T-helper 2 cell (primary cell): ENCODE results near the gene SPRR1A.

ENCODE experiments used
- DNase-seq, 5 experiments: peaks; one replicate each; pipeline versions ENCODE4 v3.0.0 to v3.0.0-alpha.2; 2012 to 2022
- total RNA-seq, 2 donors: gene quantifications; one replicate each; lab custom pipeline; 2026; lab: John Stamatoyannopoulos, UW

SPRR1A gene
- 0 reads per million in 2 donors for total RNA-seq

GRCh38 chr1:152983743-152984142 lies at the start of gene SPRR1A:
Gene SPRR1A (plus strand): TSS chr1:152984081. CDS start chr1:152985231, 1,150 bp downstream.
- no peak for DNase-seq

- DNase-seq: no peak
Observed at GRCh38 chr1:152940614-152941013, 43.3 kb upstream of the SPRR1A start.

DNA sequence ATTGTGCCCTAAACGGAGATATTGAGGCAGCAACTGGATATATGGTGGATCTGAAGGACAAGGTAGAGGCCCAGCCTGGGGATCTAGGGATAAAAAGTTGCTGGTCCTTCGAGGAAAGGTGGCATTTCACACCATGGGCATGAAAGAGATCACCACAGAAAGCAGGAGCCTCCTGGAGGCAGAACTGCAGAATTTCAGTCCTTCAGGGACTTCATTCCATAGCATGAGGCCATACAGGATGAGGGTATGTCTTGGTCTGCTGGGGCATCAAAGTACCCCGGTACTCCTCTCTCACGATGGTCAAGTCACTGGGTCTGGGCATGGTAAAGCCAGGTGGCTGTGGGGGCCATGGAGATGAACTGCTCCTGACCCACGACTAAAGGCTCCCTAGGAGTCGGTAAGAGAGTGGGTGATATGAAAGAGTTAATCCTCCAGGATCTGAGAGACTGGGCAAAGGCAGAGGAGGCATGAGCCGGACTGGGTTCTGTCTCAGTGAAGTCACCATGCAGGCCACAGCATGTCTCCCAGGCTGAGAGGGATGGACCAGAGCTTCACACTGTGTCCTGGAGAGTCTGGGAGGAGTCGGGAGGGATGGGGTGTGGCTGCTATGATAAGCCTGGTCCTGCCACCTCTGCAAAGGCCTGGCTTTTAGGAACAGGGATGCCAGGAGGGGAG lies 42.7 kb upstream of the SPRR1A start:
- no peak for DNase-seq

DNA sequence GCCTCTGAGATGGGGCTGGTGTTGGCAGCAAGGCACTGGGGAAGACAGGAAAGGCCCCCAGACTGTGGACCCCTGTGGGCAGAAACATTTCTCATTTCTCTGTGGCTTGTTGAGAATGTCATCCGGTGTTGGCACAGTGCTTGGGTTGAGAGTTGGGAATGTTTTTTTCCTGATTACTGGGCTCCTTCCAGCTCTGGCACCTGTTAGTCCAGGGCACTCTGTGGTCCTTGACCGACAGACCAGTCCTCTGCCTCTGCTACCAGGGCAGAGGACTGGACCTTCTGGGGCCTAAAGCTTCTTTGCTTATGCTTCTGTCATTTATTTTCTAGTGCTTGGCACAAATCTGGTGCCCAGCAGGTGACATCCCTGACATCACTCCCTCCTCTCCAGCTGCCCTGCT lies 41.7 kb upstream of the SPRR1A start:
- no peak for DNase-seq

DNA sequence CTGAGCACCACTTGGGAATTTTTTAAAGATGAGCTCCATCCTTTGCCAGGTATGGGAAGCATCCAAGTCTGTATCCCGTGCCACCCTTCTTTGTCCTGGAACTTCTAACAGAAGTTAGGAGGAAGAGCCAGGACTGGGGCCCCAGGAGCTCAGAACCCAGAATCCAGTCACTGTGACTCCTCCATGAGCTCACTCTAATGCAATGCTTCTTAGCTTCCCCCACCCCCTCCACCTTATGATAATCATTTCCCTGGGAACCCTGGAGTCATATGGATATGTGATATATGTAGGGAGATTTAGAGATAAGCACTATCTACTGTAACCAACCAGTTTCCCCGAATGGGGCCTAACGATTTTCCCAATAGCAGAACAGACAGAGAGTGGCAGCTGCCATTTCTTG lies 37.6 kb upstream of the SPRR1A start:
- DNase-seq: no peak

DNA sequence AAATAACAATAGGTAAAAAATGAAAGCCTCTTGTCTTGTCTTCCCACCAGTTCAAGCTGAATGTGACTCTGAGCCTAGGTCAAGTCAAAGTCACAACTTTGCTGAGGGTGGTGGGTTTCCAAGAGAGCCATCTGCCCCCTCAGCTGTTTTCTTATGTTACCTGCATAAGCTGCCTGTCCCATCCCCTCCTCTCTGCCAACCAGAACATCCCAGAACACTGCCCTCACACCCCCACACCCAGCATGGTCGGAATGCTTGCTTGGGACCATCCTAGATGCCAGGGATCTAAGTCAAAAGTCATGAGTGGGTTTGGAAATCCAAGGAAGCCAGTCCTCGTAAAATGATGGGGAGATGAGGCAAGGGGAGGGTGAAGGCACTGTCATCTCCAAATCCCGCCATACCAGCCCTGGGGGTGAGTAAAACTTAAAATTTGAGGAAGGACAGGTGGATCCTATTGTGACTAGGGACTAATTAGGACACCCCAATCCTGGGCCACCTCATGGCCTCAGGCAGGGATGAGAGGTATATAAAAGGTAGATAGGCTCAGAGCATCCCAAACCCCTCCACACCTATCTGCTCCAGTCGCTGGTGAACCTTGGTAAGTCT lies 37.1 kb upstream of the SPRR1A start, which contains the start of gene SPRR5:
Gene SPRR5 (plus strand): TSS at position 556 of the 606 bp plus-strand sequence. CDS start 1,349 bp downstream, outside the sequence.
- no peak for DNase-seq

- DNase-seq: no peak
Observed at GRCh38 chr1:152951711-152952110, 32.2 kb upstream of the SPRR1A start.

- no peak for DNase-seq
Observed at GRCh38 chr1:152953761-152954160, 30.1 kb upstream of the SPRR1A start.

DNA sequence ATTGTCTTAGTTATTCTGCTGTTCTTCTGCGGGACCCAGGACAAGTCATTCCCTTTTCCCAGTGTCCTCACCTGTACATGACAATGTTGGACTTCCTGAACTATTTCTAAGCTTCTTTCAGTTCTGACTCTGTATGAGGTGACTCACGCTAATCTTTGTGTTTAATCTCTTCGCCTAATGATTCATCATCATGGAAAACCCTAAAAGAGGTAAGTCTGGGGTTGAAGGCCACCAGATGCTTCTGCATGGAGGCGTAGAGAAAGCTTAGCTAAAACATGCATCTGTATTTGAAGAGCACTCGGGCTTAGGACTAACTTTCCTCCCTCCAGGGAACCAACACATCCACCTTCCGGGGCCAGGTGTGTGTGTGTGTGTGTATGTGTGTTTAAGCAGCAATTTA lies 29.4 kb upstream of the SPRR1A start:
- DNase-seq: no peak

GRCh38 chr1:152957561-152957960 lies 26.3 kb upstream of the SPRR1A start:
- DNase-seq: no peak

DNA sequence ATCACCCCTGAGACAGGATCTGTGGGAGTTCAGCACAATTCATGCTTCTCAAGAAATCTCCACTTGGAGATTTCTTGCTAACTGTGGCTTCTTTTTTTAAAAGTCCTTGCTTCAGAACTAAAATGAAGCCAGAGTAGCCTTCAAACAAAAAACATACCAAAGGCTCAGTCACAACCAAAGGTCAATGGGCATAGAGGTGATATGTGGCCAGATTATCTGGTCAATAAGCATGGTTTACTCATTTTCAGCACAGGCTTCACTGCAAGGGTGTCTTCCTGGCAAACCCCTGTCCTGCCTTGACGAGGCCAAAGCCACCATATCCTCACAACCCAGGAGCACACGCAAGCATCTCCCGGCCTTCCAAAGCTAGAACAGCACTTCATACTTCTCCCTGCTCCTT lies 24.6 kb upstream of the SPRR1A start:
- DNase-seq: no peak

- DNase-seq: no peak
Observed at GRCh38 chr1:152959801-152960451, 24.0 kb upstream of the SPRR1A start.

- peak in 1 of 5 experiments; percentile 9 for DNase-seq
Observed at GRCh38 chr1:152960452-152961044, 23.3 kb upstream of the SPRR1A start.

DNA sequence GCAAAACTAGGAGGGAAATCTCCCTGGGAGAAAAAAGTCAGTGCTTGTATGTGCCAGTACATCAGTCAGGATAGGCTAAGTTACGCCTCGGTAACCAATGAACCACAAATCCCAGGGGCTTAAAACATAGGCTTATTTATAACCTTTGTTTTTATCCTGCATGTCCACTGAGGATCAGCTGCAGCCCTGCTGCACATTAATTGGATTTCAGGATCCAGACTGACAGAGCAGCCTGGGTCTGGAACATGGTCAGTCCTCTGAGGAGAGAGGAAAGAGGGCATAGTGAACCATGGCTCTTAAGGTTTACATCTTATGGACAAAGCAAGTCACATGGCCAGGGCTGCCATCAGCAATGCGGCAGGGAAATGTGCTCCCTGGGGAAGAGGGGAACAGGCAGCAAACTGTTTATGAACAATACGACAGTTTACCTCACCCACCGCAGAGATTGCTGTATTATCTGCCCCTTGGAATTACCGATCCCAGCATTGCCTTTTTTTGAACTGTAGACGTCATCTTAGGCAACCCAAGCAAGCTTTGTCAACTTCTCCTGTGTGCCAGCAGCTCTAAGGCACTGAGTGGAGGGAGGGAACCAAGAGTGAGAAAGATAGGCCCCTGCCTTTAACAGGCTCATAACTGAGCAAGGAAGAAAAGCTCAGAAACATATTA lies 22.5 kb upstream of the SPRR1A start:
- DNase-seq: no peak

GRCh38 chr1:152962876-152963415 lies 20.9 kb upstream of the SPRR1A start:
- DNase-seq: no peak

GRCh38 chr1:152964536-152964935 lies 19.3 kb upstream of the SPRR1A start:
- DNase-seq: no peak

DNA sequence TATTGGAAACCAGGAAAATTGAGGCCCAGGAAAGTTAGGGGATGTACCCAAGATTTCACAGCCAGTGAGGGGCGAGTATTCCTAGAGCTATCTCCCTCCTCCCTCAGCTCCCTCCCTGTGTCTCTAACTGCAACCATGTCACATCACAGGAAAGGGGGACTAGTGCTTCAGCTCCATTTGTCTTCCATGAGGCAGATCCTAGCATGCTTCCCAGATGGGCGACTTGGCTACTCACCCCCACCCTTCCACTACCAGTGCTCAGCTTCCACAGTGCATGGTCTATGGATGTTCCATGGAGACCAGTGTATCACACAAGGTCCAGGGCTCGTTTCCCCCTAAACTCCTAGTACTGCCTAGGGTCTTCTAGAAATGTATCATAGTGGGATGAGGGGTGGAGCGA lies 18.0 kb upstream of the SPRR1A start:
- no peak for DNase-seq

DNA sequence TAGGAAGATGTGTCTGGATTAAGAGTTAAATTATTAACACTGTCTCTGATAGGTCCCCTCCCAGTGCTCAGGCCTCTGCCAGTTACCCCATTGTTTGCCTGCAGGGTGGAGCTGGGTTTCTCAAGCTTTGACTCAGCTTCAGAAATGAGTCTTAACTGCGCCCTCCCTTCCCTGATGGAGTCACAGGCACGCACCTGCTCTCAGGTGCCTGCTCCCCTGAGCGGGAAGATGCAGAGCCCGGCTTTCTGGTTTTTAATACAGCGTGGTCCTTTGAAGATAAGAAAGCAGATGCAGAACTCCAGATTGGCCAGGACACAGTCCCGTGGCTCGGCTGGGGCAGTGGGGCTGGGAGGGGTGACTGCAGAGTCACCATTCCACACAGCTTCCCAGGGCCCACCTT lies 16.7 kb upstream of the SPRR1A start:
- DNase-seq: peak in 1 of 5 experiments; percentile 16

DNA sequence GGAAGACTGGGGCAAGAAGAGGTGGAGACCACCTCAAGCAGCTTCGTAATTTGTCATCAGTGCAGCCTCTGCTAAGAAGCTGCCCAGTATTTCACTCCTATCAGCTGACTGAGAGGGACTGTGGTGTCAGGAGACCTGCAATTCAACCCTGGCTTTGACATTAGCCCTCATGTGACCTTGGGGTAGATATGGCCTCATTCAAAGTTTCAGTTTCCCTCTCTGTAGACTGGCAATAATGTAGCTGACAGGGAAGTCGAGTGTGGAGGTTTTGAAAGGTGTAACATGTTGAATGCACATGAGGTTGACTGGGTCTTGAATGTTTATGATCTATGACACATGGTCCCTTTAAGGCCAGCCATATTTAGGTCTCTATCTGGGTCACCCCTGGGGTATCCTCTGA lies 15.6 kb upstream of the SPRR1A start:
- peak in 1 of 5 experiments; percentile 14 for DNase-seq

DNA sequence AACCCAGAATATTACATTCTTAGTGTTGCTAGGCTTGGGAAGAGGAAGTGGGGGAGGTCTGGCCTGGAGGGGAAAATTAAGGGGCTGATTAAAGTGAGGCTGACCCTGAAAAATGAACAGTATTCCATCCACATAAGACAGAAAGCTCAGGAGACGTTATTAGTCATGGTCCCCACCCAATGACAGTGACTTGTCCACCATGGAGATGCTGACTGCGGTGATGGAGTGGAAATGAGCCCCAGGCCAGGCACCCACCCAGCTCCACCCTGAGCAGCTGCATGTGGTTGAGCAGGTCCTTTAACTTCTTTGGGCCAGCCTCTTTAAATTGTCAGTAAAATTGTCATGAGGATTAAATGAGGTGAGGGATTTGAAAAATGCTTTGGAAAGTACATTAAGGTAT lies 14.8 kb upstream of the SPRR1A start:
- no peak for DNase-seq

- DNase-seq: no peak
Observed at GRCh38 chr1:152970495-152970894, 13.4 kb upstream of the SPRR1A start, which contains the start of gene SPRR4. Gene SPRR4 (plus strand): TSS chr1:152970648. CDS start chr1:152971891, 1,243 bp downstream.

DNA sequence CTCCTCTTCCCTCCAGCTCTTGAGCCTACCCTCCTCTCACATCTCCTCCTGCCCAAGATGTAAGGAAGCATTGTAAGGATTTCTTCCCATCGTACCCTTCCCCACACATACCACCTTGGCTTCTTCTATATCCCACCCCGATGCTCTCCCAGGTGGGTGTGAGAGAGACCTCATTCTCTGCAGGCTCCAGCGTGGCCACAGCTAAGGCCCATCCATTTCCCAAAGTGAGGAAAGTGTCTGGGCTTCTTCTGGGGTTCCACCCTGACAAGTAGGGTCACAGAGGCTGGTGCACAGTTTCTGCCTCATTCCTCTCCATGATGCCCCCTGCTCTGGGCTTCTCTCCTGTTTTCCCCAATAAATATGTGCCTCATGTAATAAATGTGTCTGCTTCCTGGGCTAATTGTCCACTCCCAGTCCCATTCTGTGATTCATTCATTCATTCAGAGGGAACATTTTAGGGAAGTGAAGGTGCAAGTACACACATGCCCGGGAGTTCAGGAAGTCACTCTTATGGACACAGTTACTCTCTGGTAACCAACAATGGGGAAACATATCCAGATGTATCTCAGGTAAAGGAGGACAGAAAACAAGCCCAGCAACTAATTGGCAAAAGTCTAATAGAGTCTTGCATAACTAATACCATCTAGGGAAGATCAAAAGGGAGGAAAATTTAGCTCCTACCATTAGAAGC lies 11.5 kb upstream of the SPRR1A start:
- no peak for DNase-seq
